OCI-LY1 (cell line): ENCODE data around the gene ATAT1.
"Not testable (repeated sequence)": the region's sequence is repeated elsewhere in the genome, so short reads cannot be mapped to it uniquely, and the experiment has no call there.

Source experiments
- H2AFZ ChIP-seq: fragments of 200-600 bp; sonication (generic), shearing (Covaris generic); 2 replicates; pipeline ENCODE4 v1.6.0; 2014; ENCODE audit warnings: antibody characterized with exemption, mild to moderate bottlenecking, low read length
- H3F3A ChIP-seq: fragments of 200-600 bp; sonication (generic), shearing (Covaris generic); 2 replicates; pipeline ENCODE4 v1.6.0; 2014; ENCODE audit warnings: mild to moderate bottlenecking, antibody characterized with exemption, low read length, moderate library complexity; ENCODE audit not compliant: insufficient read depth
- H3K27ac ChIP-seq: fragments of 200-600 bp; sonication (generic); 2 replicates; pipeline ENCODE4 v1.5.1; 2014; ENCODE audit warnings: low read length, mixed run types, mild to moderate bottlenecking, low read depth; ENCODE audit not compliant: poor library complexity, severe bottlenecking
- H3K27me3 ChIP-seq: fragments of 200-600 bp; sonication (generic); 2 replicates; pipeline ENCODE4 v1.6.0; 2014; ENCODE audit warnings: antibody characterized with exemption, mild to moderate bottlenecking, low read length, moderate library complexity; ENCODE audit not compliant: insufficient read depth
- H3K36me3 ChIP-seq: fragments of 200-600 bp; sonication (generic); 2 replicates; pipeline ENCODE4 v1.6.1; 2014; ENCODE audit warnings: mild to moderate bottlenecking, antibody characterized with exemption, low read length, moderate library complexity, mixed read lengths; ENCODE audit not compliant: insufficient read depth
- H3K4me1 ChIP-seq: fragments of 200-600 bp; sonication (generic); 2 replicates; pipeline ENCODE4 v1.5.1; 2014; ENCODE audit warnings: mild to moderate bottlenecking, low read length, moderate library complexity; ENCODE audit not compliant: insufficient read depth, severe bottlenecking
- H3K4me2 ChIP-seq: fragments of 200-600 bp; sonication (generic), shearing (Covaris generic); 2 replicates; pipeline ENCODE4 v1.6.1; 2014; ENCODE audit warnings: low read length
- H3K4me3 ChIP-seq: fragments of 200-600 bp; sonication (generic); 2 replicates; pipeline ENCODE4 v1.5.1; 2014; ENCODE audit warnings: low read length, low read depth, mild to moderate bottlenecking, mixed read lengths; ENCODE audit not compliant: poor library complexity, severe bottlenecking
- H3K79me2 ChIP-seq: fragments of 200-600 bp; shearing (Covaris generic); 2 replicates; pipeline ENCODE4 v1.6.1; 2016; ENCODE audit warnings: mixed run types, low read length, mixed read lengths; ENCODE audit not compliant: insufficient read depth
- H3K9ac ChIP-seq: fragments of 200-600 bp; sonication (generic), shearing (Covaris generic); 2 replicates; pipeline ENCODE4 v1.6.1; 2014; ENCODE audit warnings: mild to moderate bottlenecking, low read length, mixed read lengths
- H3K9me2 ChIP-seq: fragments of 200-600 bp; sonication (generic), shearing (Covaris generic); 2 replicates; pipeline ENCODE4 v1.6.1; 2014; ENCODE audit warnings: low read depth, mild to moderate bottlenecking, low read length, mixed read lengths
- H3K9me3 ChIP-seq: fragments of 200-600 bp; shearing (Covaris generic); 2 replicates; pipeline ENCODE4 v1.6.1; 2014; ENCODE audit warnings: low read length, mixed read lengths
- H4K20me1 ChIP-seq: fragments of 200-600 bp; sonication (generic), shearing (Covaris generic); 2 replicates; pipeline ENCODE4 v1.6.0; 2016; ENCODE audit warnings: mild to moderate bottlenecking, low read length; ENCODE audit not compliant: insufficient read depth
- EZH2 ChIP-seq: fragments of 200-600 bp; sonication (generic), shearing (Covaris generic); IDR thresholded peaks from 2 replicates; pipeline ENCODE4 v1.8.0; 2017; ENCODE audit warnings: borderline replicate concordance, mixed run types, mild to moderate bottlenecking, antibody characterized with exemption, low read length, moderate library complexity, mixed read lengths
- TF ChIP-seq, protein P1 (sequence below): fragments of 200-600 bp; sonication (generic), shearing (Covaris generic); IDR thresholded peaks from 2 replicates; pipeline ENCODE4 v1.5.1; 2017; ENCODE audit warnings: mild to moderate bottlenecking, antibody characterized with exemption, low read length, moderate library complexity, mixed read lengths

The ATAT1 gene

DNA sequence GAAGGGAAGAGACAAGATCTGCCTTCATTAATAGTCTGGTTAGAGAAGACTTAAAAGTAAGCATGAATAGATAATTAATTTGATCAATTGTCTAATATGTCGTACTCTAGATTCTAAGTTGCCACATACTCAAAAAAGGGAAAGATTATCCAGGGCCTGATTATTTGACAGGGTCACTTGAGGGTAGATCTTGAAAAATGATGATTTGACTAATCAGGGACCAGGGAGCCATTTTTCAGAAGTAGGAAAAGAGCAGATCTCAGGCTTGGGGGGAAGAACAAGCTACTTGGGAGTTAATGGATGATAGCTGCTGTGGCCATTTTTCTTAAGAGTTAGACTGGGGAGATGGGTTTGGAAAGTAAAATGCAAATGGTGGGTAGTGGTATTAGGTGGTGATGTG, 34.4 kb upstream of the ATAT1 start:
- Histone ChIP-seq H3F3A (0 out of 2 replicates have a peak, but pooled peaks cover 4% of the 10 kb centered on the region), H3K4me2 (no peak overlapping the region), H3K27ac (no peak overlapping the region), H2AFZ (no peak overlapping the region), H3K4me1 (no peaks in the 10 kb centered on the region), H3K79me2 (no peaks in the 10 kb centered on the region), H3K9ac (no peak overlapping the region), H3K36me3 (peaks cover 71% of the 10 kb centered on the region), H4K20me1 (no peaks in the 10 kb centered on the region), H3K9me2 (no peaks in the 10 kb centered on the region), H3K27me3 (no peaks in the 10 kb centered on the region), H3K9me3 (no peaks in the 10 kb centered on the region), H3K4me3 (no peak overlapping the region)
- no peak for TF ChIP-seq EZH2
- TF ChIP-seq, protein P1, sequence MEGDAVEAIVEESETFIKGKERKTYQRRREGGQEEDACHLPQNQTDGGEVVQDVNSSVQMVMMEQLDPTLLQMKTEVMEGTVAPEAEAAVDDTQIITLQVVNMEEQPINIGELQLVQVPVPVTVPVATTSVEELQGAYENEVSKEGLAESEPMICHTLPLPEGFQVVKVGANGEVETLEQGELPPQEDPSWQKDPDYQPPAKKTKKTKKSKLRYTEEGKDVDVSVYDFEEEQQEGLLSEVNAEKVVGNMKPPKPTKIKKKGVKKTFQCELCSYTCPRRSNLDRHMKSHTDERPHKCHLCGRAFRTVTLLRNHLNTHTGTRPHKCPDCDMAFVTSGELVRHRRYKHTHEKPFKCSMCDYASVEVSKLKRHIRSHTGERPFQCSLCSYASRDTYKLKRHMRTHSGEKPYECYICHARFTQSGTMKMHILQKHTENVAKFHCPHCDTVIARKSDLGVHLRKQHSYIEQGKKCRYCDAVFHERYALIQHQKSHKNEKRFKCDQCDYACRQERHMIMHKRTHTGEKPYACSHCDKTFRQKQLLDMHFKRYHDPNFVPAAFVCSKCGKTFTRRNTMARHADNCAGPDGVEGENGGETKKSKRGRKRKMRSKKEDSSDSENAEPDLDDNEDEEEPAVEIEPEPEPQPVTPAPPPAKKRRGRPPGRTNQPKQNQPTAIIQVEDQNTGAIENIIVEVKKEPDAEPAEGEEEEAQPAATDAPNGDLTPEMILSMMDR: no peak

DNA sequence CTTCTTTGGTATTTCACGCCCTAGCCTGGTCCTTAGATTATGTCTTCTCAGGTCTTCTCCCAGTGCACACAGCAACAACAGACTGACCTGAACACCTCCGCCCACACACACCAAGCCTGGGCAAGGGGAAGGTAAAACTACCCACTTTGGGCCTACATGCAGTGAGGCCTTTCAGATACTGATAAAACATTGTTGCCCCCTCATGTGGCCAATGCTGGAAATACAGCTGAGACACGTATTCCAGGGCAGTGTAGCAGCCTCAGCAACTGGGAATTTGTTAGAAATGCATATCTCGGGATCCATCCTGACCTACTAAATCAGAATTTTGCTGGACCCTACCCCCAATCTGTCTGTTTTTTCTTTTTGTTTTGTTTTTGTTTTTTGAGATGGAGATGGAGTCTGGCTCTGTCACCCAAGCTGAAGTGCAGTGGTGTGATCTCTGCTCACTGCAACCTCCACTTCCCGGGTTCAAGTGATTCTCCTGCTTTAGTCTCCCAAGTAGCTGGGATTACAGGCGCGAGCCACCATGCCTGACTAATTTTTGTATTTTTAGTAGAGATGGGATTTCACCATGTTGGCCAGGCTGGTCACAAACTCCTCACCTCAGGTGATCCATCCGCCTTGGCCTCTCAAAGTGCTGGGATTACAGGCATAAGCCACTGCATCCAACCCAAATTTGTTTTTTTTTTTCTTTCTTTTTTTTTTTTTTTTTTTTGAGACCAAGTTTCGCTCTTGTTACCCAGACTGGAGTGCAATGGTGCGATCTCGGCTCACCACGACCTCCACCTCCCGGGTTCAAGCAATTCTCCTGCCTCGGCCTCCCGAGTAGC, 29.1 kb upstream of the ATAT1 start:
- H3K9ac ChIP-seq, H2AFZ ChIP-seq, H3K9me3 ChIP-seq, H4K20me1 ChIP-seq, H3K27me3 ChIP-seq, H3K4me3 ChIP-seq, H3K9me2 ChIP-seq, H3K79me2 ChIP-seq, H3K4me1 ChIP-seq, H3K4me2 ChIP-seq: not testable (repeated sequence)
- Histone ChIP-seq H3K36me3 (peaks cover 54% of the 10 kb centered on the region), H3K27ac (peak overlapping the region; percentile 19), H3F3A (peaks cover 14% of the 10 kb centered on the region; the same call in 1 of the 2 replicates)
- TF ChIP-seq, protein P1: peak; percentile 78

DNA sequence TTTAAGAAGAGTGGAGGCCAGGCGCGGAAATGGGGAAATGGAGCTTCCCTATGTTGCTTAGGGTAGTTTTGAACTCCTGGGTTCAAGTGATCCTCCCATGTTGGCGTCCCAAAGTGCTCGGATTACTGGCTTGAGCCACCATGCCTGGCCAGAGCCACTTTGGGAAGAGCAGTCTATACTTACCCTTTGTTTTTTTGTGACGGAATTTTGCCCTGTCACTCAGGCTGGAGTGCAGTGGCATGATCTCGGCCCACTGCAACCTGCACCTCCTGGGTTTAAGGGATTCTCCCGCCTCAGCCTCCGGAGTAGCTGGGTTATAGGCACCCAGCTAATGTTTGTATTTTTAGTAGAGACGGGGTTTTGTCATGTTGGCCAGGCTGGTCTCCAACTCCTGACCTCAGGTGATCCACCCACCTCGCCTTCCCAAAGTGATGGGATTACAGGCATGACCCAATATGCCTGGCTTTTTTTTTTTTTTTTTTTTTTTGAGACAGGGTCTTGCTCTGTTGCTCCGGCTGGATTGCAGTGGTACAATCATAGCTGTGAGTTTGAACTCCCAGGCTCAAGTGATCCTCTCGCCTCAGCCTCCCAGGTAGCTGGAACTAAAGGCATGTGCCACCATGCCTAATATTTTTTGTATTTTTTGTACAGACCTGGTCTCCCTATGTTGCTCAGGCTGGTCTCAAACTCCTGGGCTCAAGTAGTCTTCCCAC, 27.6 kb upstream of the ATAT1 start:
- Histone ChIP-seq H3F3A (peaks cover 16% of the 10 kb centered on the region), H3K36me3 (peaks cover 57% of the 10 kb centered on the region), H3K4me1 (no peaks in the 10 kb centered on the region), H3K4me3 (no peak overlapping the region), H3K27me3 (no peaks in the 10 kb centered on the region), H3K9me2 (no peaks in the 10 kb centered on the region), H2AFZ (no peak overlapping the region), H3K79me2 (no peaks in the 10 kb centered on the region), H3K9me3 (no peaks in the 10 kb centered on the region), H3K27ac (no peak overlapping the region), H4K20me1 (no peaks in the 10 kb centered on the region), H3K9ac (no peak overlapping the region), H3K4me2 (no peak overlapping the region)
- TF ChIP-seq EZH2: no peak
- TF ChIP-seq, protein P1: no peak
